ENCODE measurements around the gene NLGN1. TPM values are rescaled to one million over a fixed set of nuclear protein-coding genes. Genes with fewer than 3 reads are reported as not detected.

NLGN1 gene
- total RNA-seq, 4 donors from 2014 or later = 2.2 to 5.8 (median 3.0) TPM

DNA sequence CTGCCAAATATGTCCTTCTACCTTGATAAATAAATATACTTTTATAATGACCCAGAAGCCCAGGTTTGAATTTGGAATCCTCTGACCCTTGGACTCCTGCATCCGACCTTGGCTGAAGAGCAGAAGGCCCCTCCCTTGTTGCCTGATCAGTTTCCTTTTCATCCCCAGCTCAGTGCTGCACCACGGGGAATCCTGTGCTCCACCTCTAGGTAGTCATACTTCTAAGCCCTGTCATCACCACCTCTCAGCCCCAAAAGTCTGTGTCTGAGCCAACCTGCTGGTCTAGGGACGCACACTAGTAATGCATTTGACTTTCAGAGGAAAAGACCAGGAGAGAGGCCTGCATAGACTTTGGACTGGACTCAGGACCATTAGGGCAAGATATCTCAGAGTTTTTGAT, 310.6 kb downstream of the NLGN1 start:
- Histone ChIP-seq H3K4me1 (peaks cover 3% of the 10 kb centered on the region), H3K4me3 (no peak overlapping the region), H3K9me3 (no peaks in the 10 kb centered on the region), H3K27me3 (no peaks in the 10 kb centered on the region), H3K36me3 (no peaks in the 10 kb centered on the region), H3K27ac (no peak overlapping the region)
- DNase-seq (ENCODE audit: low spot score in 2 of 2) = no peak
- WGBS = 82% methylated on average over 3 of the region's 3 CpGs
- no peak for TF ChIP-seq CTCF (IDR thresholded peaks at IDR 0.05)
- TF ChIP-seq POLR2AphosphoS5 (IDR thresholded peaks at IDR 0.05) = no peak
- no peak for TF ChIP-seq EP300 (IDR thresholded peaks at IDR 0.05)
- no peak for TF ChIP-seq POLR2A (IDR thresholded peaks at IDR 0.05)

DNA sequence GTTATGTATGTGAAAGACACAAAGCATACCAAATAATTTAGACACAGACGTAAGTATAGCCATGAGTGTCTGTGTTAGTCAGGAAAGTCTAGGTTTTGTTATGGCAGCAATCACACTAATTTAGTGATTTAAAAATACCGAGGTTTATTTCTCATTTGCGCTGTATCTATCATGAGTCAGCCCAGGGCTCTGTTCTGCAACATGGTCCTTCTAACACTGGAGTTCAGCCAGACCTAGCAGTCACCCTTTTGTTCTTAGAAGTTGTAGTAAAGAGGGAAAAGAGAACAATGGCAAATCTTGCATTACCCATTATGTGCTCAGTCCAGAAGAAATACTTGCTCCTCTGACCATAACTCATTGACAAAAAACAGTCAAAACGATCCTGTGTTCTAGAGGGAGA, 311.5 kb downstream of the NLGN1 start:
- H3K4me1 ChIP-seq = peaks cover 3% of the 10 kb centered on the region
- H3K27me3 ChIP-seq = no peaks in the 10 kb centered on the region
- H3K36me3 ChIP-seq = no peaks in the 10 kb centered on the region
- no peaks in the 10 kb centered on the region for H3K9me3 ChIP-seq
- H3K27ac ChIP-seq = no peak overlapping the region
- TF ChIP-seq CTCF (IDR thresholded peaks at IDR 0.05) = no peak
- TF ChIP-seq EP300 (IDR thresholded peaks at IDR 0.05) = no peak
- no peak for TF ChIP-seq POLR2AphosphoS5 (IDR thresholded peaks at IDR 0.05)
- TF ChIP-seq POLR2A (IDR thresholded peaks at IDR 0.05) = no peak
- 77% methylated on average over 4 of the region's 4 CpGs for WGBS
- no peak overlapping the region for H3K4me3 ChIP-seq
- DNase-seq (ENCODE audit: low spot score in 2 of 2) = no peak

GRCh38 chr3:173711619-173712018, 314.1 kb downstream of the NLGN1 start:
- Histone ChIP-seq H3K27me3 (no peaks in the 10 kb centered on the region), H3K9me3 (no peaks in the 10 kb centered on the region), H3K4me1 (peaks cover 3% of the 10 kb centered on the region), H3K27ac (no peak overlapping the region), H3K4me3 (no peak overlapping the region), H3K36me3 (no peaks in the 10 kb centered on the region)
- TF ChIP-seq CTCF (IDR thresholded peaks at IDR 0.05) = no peak
- no peak for TF ChIP-seq POLR2AphosphoS5 (IDR thresholded peaks at IDR 0.05)
- TF ChIP-seq POLR2A (IDR thresholded peaks at IDR 0.05) = no peak
- no peak for TF ChIP-seq EP300 (IDR thresholded peaks at IDR 0.05)
- WGBS = 47% methylated on average over 5 of the region's 5 CpGs
- DNase-seq (ENCODE audit: low spot score in 2 of 2) = no peak

DNA sequence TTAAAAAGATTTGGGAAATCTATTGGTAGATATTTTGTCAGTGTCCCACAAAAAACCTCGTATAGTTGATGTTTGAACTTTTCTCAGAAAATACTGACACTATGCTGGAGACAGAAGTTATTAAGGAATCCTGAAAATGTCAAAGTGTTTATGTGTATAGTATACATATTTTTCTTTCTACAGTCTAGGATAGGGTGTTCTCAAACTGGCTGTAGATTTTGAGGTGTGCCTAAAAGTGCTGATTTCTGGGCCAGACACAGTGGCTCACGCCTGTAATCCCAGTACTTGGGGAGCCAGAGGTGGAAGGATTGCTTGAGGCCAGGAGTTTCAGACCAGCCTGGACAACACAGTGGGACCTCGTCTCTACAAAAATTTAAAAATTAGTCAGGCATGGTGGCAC, 322.0 kb downstream of the NLGN1 start:
- Histone ChIP-seq H3K9me3 (no peaks in the 10 kb centered on the region), H3K4me3 (no peak overlapping the region), H3K27me3 (no peaks in the 10 kb centered on the region), H3K4me1 (no peaks in the 10 kb centered on the region), H3K36me3 (no peaks in the 10 kb centered on the region), H3K27ac (no peak overlapping the region)
- 73% methylated on average over 3 of the region's 3 CpGs for WGBS
- TF ChIP-seq POLR2AphosphoS5 (IDR thresholded peaks at IDR 0.05) (no peak), POLR2A (IDR thresholded peaks at IDR 0.05) (no peak), CTCF (IDR thresholded peaks at IDR 0.05) (no peak), EP300 (IDR thresholded peaks at IDR 0.05) (no peak)
- DNase-seq (ENCODE audit: low spot score in 2 of 2) = no peak

- 69% methylated on average over 3 of the region's 3 CpGs for WGBS
- no peak for DNase-seq (ENCODE audit: low spot score in 2 of 2)
- Histone ChIP-seq H3K9me3 (no peaks in the 10 kb centered on the region), H3K27ac (no peak overlapping the region), H3K4me3 (no peak overlapping the region), H3K4me1 (no peaks in the 10 kb centered on the region), H3K36me3 (no peaks in the 10 kb centered on the region), H3K27me3 (no peaks in the 10 kb centered on the region)
- TF ChIP-seq POLR2AphosphoS5 (IDR thresholded peaks at IDR 0.05) (no peak), POLR2A (IDR thresholded peaks at IDR 0.05) (no peak), EP300 (IDR thresholded peaks at IDR 0.05) (no peak), CTCF (IDR thresholded peaks at IDR 0.05) (no peak)
Measured at GRCh38 chr3:173725507-173725906, 328.0 kb downstream of the NLGN1 start.

Measured in suprapubic skin (tissue), 4 donors.